HepG2 (cell line): Measurements from ENCODE around the gene ERVH48-1. TPM values are rescaled to one million over a fixed set of nuclear protein-coding genes. Genes with fewer than 3 reads are reported as not detected.

Source experiments
- CBFB ChIP-seq: sonication (generic); formaldehyde crosslinking; IDR thresholded peaks from 2 replicates; pipeline ENCODE4 v1.4.0; 2020; ENCODE audit warnings: missing genetic modification reagents
- GMEB1 ChIP-seq: sonication (generic); formaldehyde crosslinking; IDR thresholded peaks from 2 replicates; pipeline ENCODE4 v1.5.1; 2020; ENCODE audit warnings: missing genetic modification reagents, mild to moderate bottlenecking, borderline replicate concordance
- IKZF1 ChIP-seq: fragments of 450-650 bp; IDR thresholded peaks from 2 replicates; pipeline ENCODE4 v1.7.1; 2016
- NONO ChIP-seq, 2 experiments: fragments of 450-650 bp in 1 of 2; sonication (generic) in 1 of 2; formaldehyde crosslinking in 1 of 2; IDR thresholded peaks in 1 of 2; conservative IDR thresholded peaks in 1 of 2; 2 replicates each; pipeline versions ENCODE4 v1.6.1 to v1.8.0; 2017 to 2022; ENCODE audit warnings: mild to moderate bottlenecking in 1 of 2, missing genetic modification reagents in 1 of 2, moderate library complexity in 1 of 2
- PRDM10 ChIP-seq: sonication (generic); formaldehyde crosslinking; IDR thresholded peaks from 2 replicates; pipeline ENCODE4 v1.4.0; 2020; ENCODE audit warnings: low read depth, missing genetic modification reagents
- REL ChIP-seq: sonication (generic); formaldehyde crosslinking; conservative IDR thresholded peaks from 2 replicates; pipeline ENCODE4 v1.8.0; 2022; ENCODE audit warnings: mild to moderate bottlenecking, missing genetic modification reagents, moderate library complexity
- RNF2 ChIP-seq: fragments of 450-650 bp; conservative IDR thresholded peaks from 2 replicates; pipeline ENCODE4 v1.6.1; 2016; ENCODE audit warnings: low read depth
- RORA ChIP-seq: sonication (generic); formaldehyde crosslinking; IDR thresholded peaks from 2 replicates; pipeline ENCODE4 v1.5.0; 2020; ENCODE audit warnings: mild to moderate bottlenecking, missing genetic modification reagents, moderate library complexity
- ZFP36L2 ChIP-seq: sonication (generic); formaldehyde crosslinking; IDR thresholded peaks from 2 replicates; pipeline ENCODE4 v1.4.0; 2020; ENCODE audit warnings: missing genetic modification reagents
- ZFP41 ChIP-seq: sonication (generic); formaldehyde crosslinking; IDR thresholded peaks from 2 replicates; pipeline ENCODE4 v1.4.0; 2020; ENCODE audit warnings: mild to moderate bottlenecking, missing genetic modification reagents, borderline replicate concordance
- ZFYVE20 ChIP-seq: sonication (generic); formaldehyde crosslinking; IDR thresholded peaks from 2 replicates; pipeline ENCODE4 v1.8.0; 2023; ENCODE audit warnings: low read depth, mild to moderate bottlenecking, moderate library complexity, missing genetic modification reagents, borderline replicate concordance
- ZNF567 ChIP-seq: sonication (generic); formaldehyde crosslinking; IDR thresholded peaks from 2 replicates; pipeline ENCODE4 v1.8.1; 2023; ENCODE audit warnings: mild to moderate bottlenecking, missing genetic modification reagents, borderline replicate concordance
- ZNF83 ChIP-seq: sonication (generic); formaldehyde crosslinking; IDR thresholded peaks from 2 replicates; pipeline ENCODE4 v1.4.0; 2020; ENCODE audit warnings: missing genetic modification reagents, mild to moderate bottlenecking, borderline replicate concordance
- polyA plus RNA-seq, 8 experiments: library from polyadenylated mRNA; depleted of rRNA in 3 of 8; stranded (reverse) in 7 of 8; unstranded in 1 of 8; fragments of >200 nt; fragmentation: Illumina TruSeq in 4 of 8; extraction: Trizol in 4 of 8; gene quantifications; 2 replicates each; pipeline versions ENCODE4 v1.2.1 to v1.2.3, GENCODE V29; 2011 to 2016; ENCODE audit warnings: low read depth in 4 of 8, missing spikeins in 1 of 8, mixed read lengths in 1 of 8; ENCODE audit not compliant: insufficient read depth in 1 of 8
- total RNA-seq, 5 experiments: library from RNA; depleted of rRNA; stranded (reverse); fragments of >200 nt; fragmentation: Illumina TruSeq; extraction: Trizol; gene quantifications; 2 replicates each; pipeline ENCODE4 v1.2.3, GENCODE V29; 2016; ENCODE audit warnings: low read depth in 1 of 5
- TF ChIP-seq, protein P1 (sequence below): sonication (generic); formaldehyde crosslinking; IDR thresholded peaks from 2 replicates; pipeline ENCODE4 v1.4.0; 2020; ENCODE audit warnings: missing genetic modification reagents, mild to moderate bottlenecking, borderline replicate concordance
- TF ChIP-seq, protein P2 (sequence below): sonication (generic); formaldehyde crosslinking; conservative IDR thresholded peaks from 2 replicates; pipeline ENCODE4 v1.5.0; 2020; ENCODE audit warnings: missing genetic modification reagents
- TF ChIP-seq, protein P3 (sequence below): sonication (generic); formaldehyde crosslinking; IDR thresholded peaks from 2 replicates; pipeline ENCODE4 v1.4.0; 2020; ENCODE audit warnings: missing genetic modification reagents, mild to moderate bottlenecking, borderline replicate concordance

The ERVH48-1 gene
- total and polyA plus RNA-seq, 2 of the 13 experiments (the other 11 are each of a cell fraction or from before 2014, with no cell fraction given) = 1.8 TPM; not detected in 1

- TF ChIP-seq ZFP41 (CRISPR knock-in tag) (0 out of 2 replicates have a peak, but pooled peaks have one; percentile 37), CBFB (no peak), ZFP36L2 (CRISPR knock-in tag) (no peak), ZNF567 (CRISPR knock-in tag) (0 out of 2 replicates have a peak, but pooled peaks have one; percentile 90), ZNF83 (CRISPR knock-in tag) (0 out of 2 replicates have a peak, but pooled peaks have one; percentile 81), ZFYVE20 (CRISPR knock-in tag) (no peak), REL (CRISPR knock-in tag) (no peak), PRDM10 (CRISPR knock-in tag) (0 out of 2 replicates have a peak, but pooled peaks have one; percentile 14), RORA (no peak), NONO (IDR thresholded peaks at IDR 0.05) (no peak), NONO (CRISPR knock-in tag; conservative IDR thresholded peaks at IDR 0.05) (no peak), GMEB1 (CRISPR knock-in tag) (no peak), RNF2 (peak; percentile 67), IKZF1 (no peak)
- TF ChIP-seq, protein P1, sequence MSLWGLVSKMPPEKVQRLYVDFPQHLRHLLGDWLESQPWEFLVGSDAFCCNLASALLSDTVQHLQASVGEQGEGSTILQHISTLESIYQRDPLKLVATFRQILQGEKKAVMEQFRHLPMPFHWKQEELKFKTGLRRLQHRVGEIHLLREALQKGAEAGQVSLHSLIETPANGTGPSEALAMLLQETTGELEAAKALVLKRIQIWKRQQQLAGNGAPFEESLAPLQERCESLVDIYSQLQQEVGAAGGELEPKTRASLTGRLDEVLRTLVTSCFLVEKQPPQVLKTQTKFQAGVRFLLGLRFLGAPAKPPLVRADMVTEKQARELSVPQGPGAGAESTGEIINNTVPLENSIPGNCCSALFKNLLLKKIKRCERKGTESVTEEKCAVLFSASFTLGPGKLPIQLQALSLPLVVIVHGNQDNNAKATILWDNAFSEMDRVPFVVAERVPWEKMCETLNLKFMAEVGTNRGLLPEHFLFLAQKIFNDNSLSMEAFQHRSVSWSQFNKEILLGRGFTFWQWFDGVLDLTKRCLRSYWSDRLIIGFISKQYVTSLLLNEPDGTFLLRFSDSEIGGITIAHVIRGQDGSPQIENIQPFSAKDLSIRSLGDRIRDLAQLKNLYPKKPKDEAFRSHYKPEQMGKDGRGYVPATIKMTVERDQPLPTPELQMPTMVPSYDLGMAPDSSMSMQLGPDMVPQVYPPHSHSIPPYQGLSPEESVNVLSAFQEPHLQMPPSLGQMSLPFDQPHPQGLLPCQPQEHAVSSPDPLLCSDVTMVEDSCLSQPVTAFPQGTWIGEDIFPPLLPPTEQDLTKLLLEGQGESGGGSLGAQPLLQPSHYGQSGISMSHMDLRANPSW = no peak
- TF ChIP-seq, protein P2, sequence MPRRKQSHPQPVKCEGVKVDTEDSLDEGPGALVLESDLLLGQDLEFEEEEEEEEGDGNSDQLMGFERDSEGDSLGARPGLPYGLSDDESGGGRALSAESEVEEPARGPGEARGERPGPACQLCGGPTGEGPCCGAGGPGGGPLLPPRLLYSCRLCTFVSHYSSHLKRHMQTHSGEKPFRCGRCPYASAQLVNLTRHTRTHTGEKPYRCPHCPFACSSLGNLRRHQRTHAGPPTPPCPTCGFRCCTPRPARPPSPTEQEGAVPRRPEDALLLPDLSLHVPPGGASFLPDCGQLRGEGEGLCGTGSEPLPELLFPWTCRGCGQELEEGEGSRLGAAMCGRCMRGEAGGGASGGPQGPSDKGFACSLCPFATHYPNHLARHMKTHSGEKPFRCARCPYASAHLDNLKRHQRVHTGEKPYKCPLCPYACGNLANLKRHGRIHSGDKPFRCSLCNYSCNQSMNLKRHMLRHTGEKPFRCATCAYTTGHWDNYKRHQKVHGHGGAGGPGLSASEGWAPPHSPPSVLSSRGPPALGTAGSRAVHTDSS (CRISPR knock-in tag) = no peak
- TF ChIP-seq, protein P3, sequence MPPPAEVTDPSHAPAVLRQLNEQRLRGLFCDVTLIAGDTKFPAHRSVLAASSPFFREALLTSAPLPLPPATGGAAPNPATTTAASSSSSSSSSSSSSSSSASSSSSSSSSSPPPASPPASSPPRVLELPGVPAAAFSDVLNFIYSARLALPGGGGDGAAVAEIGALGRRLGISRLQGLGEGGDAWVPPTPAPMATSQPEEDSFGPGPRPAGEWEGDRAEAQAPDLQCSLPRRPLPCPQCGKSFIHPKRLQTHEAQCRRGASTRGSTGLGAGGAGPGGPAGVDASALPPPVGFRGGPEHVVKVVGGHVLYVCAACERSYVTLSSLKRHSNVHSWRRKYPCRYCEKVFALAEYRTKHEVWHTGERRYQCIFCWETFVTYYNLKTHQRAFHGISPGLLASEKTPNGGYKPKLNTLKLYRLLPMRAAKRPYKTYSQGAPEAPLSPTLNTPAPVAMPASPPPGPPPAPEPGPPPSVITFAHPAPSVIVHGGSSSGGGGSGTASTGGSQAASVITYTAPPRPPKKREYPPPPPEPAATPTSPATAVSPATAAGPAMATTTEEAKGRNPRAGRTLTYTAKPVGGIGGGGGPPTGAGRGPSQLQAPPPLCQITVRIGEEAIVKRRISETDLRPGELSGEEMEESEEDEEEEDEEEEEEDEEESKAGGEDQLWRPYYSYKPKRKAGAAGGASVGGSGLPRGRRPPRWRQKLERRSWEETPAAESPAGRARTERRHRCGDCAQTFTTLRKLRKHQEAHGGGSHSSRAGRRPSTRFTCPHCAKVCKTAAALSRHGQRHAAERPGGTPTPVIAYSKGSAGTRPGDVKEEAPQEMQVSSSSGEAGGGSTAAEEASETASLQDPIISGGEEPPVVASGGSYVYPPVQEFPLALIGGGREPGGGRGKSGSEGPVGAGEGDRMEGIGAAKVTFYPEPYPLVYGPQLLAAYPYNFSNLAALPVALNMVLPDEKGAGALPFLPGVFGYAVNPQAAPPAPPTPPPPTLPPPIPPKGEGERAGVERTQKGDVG (CRISPR knock-in tag) = 0 out of 2 replicates have a peak, but pooled peaks have one; percentile 21
These were observed 32.9 kb downstream of the ERVH48-1 start (continued) for GRCh38 chr21:42892582-42892930.
